Activated CD4-positive, CD25-positive, alpha-beta regulatory T cell treated with anti-CD3 and anti-CD28 coated beads, Interleukin-2, amount 50 U/mL, for 24 hours (primary cell): Measurements from ENCODE around the gene ITGAD.

Experiments used
- ATAC-seq, 2 donors: fragments of 150-1000 bp; cut with Tn5 transposase; one replicate each; pipeline ENCODE4 v1.10.0; 2021; ENCODE audit warnings: mild to moderate bottlenecking in 1 of 2, moderate library complexity in 1 of 2

The ITGAD gene

DNA sequence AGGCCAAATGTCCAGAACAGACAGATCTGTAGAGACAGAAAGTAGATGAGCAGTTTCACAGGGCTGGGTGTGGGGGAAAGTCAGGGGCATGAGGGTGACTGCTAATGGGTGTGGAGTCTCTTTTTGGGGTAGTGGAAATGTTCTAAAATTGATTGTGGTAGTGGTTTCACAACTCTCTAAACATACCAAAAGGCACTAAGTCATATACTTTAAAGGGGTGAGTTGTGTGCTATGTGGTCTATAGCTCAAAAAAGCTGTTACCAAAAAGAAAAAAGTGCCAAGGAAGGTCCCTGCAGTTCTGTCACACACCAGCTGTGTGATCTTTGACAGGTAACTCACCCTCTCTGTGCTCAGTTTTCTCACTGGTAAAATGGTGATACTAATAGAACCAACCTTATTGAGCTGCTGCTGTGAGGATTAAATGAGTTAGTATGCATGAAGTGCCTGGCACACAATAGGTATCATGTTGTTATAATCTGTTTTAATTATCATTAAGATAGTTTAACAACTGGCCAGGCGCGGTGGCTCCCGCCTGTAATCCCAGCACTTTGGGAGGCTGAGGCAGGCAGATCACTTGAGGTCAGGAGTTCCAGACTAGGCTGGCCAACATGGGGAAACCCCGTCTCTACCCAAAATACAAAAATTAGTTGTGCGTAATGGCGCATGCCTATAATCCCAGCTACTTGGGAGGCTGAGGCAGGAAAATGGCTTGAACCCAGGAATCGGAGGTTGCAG lies 27.8 kb upstream of the ITGAD start:
- ATAC-seq = peak in 1 of 2 donors; percentile 27

DNA sequence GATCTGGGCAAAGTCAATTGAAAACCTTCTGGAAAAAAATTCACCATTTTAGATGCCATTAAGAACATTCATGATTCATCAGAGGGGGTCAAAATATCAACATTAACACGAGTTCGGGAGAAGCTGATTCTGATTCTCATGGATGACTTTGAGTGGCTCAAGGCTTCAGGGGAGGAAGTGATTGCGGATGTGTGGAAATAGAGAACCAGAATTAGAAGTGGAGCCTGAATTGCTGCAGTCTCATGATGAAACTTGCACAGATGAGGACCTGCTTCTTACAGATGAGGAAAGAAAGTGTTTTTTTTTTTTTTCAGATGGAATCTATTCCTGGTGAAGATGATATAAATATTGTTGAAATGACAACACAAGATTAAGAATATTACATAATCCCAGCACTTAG lies 25.3 kb upstream of the ITGAD start:
- ATAC-seq = no peak

DNA sequence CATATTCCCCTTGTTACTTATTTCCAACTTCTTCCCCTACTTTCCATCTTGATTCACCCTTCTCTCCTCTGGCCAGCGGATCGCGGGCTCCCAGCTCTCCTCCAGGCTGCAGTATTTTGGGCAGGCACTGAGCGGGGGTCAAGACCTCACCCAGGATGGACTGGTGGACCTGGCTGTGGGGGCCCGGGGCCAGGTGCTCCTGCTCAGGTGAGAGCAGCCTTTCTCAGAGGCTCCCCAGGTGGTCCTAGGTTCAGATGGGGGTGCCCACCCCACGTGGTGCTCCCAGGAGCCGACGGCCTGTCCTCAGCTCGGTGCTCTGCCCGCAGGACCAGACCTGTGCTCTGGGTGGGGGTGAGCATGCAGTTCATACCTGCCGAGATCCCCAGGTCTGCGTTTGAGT lies 22.1 kb upstream of the ITGAD start:
- ATAC-seq = no peak

- ATAC-seq = no peak
Measured at GRCh38 chr16:31371619-31372484, 21.3 kb upstream of the ITGAD start.

DNA sequence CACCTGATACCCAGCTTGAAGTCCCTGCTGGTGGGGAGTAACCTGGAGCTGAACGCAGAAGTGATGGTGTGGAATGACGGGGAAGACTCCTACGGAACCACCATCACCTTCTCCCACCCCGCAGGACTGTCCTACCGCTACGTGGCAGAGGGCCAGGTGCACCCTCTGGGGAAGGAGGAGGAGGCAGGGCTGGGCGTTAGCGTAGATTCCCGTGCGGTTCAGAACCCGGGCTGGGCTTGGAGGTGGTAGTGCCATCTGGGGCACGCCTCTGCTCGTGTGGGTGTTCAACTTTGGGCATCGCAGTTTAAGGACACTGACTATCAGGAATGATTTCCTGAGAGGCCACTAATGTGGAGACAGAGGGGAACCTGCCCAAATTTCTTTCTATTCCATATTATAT lies 19.9 kb upstream of the ITGAD start:
- ATAC-seq = no peak

- no peak for ATAC-seq
Measured at GRCh38 chr16:31375231-31375630, 17.9 kb upstream of the ITGAD start.

GRCh38 chr16:31376705-31377104 lies 16.4 kb upstream of the ITGAD start:
- ATAC-seq = no peak

DNA sequence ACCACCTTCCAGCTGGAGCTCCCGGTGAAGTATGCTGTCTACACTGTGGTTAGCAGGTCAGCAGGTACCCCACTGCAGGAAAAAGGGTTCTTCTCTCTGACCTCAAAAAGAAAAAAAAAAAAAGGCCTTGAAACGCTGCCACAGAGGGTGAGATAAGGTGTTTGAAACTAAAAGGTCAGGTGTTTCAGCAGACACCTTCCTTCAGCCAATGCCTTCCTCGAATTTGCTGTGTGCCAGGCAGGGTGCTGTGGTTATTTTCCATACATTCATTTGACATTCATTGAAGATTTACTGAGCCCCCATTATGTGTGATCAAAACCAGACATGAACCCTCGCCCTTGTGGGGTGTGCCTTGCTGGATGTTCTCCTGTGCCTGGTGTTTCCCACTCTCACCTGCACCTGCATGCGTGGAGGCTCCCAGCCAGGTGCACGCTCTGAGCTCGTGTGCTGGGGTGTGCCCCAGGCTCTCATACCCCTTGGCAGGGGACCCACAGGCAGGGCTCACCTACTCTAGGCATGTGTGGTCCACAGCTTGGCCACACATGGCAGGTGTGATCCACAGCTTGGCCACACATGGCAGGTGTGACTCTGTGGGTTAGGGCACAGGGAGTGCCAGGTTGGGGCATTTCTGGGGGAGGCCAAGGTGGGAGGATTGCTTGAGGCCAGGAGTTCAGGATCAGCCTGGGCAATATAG lies 15.8 kb upstream of the ITGAD start:
- peak in 1 of 2 donors; percentile 25 for ATAC-seq

DNA sequence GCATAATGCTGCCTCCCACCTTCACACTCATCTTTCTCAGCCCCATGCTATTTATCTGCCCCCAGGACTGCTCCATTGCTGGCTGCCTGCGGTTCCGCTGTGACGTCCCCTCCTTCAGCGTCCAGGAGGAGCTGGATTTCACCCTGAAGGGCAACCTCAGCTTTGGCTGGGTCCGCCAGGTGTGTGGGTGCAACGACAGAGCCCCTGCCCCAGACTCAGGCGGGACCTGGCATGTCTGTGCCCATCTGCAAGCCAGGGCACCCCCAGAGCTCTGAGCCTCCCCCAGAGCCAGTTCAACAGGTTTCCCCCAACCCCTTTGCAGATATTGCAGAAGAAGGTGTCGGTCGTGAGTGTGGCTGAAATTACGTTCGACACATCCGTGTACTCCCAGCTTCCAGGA lies 12.9 kb upstream of the ITGAD start:
- ATAC-seq = no peak

GRCh38 chr16:31382485-31383161 lies 10.5 kb upstream of the ITGAD start:
- peak in 1 of 2 donors; percentile 31 for ATAC-seq

GRCh38 chr16:31385680-31386079 lies 7.5 kb upstream of the ITGAD start:
- no peak for ATAC-seq

DNA sequence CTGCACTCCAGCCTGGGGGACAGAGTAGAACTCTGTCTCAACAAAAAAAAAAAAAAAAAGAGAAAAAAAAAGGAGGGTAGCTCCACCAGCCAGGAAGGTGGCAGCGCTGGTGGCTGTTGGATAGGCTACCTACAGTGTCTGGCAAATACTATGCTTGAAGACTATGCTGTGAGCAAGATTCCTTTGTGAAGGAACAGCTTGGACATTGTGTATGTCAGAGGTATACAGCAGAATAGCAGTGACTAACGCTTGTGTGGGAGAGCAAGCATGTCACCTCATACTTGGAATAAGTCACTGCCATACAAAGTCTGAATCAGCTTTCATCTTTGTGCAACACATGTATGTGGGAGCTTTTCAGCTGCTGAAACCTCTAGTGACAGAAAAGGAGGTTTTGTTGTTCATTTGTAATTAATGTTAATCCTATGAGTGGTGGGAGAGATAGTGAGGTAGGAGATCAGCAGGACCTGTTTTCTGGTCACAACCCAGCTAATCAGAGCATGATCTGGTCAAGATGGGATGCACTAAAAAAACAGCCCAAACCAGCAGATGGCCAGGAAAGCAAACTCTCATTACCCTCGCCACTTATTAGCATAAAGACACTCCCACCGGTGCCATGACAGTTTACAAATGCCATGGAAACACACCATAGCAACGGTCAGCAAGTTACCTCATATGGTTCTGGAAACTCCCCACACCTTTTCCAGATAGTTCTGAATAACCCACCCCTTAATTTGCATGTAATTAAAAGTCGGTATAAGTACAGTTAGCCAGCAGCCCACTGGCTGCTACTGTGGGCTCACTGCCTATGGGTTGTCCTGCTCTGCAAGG lies 6.8 kb upstream of the ITGAD start:
- ATAC-seq = peak; percentile 94 to 96

GRCh38 chr16:31388535-31388934 lies 4.6 kb upstream of the ITGAD start:
- ATAC-seq = no peak

- no peak for ATAC-seq
Measured at GRCh38 chr16:31390504-31391041, 2.6 kb upstream of the ITGAD start.

DNA sequence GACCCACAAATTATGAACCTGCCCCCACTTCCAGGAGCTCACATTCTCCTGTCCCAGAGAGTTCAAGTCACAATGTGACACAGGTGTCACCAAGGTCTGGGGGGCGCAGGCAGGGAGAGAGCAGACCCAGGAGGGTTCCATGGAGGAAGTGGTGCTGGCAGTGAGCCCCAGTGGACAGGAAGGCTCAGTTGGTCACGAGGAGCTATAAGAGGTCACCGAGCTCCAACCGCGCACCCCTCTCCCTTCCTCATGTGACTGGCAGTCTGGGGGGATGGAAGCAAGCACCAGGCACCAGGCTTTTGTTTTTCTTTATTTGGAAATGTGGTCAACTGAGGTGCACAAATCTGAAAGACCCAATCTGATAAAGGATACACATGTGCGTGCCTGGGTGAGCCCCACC lies 2.5 kb downstream of the ITGAD start:
- ATAC-seq = no peak

DNA sequence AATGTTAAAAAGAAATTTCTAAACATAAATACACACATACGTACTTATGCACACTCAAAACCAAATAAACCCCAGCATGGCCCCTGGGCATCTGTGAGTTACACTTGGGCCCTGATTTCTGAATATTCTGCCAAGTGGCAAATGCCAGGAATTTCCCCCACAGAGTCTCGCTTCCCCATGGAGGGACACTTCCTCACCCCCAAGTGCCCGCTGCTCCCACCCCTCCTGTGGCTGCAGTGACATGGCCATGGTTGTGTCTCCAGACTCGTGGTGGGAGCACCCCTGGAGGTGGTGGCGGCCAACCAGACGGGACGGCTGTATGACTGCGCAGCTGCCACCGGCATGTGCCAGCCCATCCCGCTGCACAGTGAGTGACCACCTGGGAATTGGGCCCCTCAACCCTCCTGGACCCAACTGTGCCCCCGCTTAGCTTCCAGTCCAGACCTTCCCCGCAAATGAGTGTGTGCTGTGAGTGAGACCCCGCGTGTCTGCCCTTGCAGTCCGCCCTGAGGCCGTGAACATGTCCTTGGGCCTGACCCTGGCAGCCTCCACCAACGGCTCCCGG lies 4.0 kb downstream of the ITGAD start:
- no peak for ATAC-seq

- ATAC-seq = no peak
Measured at GRCh38 chr16:31397701-31398100, 4.6 kb downstream of the ITGAD start.

DNA sequence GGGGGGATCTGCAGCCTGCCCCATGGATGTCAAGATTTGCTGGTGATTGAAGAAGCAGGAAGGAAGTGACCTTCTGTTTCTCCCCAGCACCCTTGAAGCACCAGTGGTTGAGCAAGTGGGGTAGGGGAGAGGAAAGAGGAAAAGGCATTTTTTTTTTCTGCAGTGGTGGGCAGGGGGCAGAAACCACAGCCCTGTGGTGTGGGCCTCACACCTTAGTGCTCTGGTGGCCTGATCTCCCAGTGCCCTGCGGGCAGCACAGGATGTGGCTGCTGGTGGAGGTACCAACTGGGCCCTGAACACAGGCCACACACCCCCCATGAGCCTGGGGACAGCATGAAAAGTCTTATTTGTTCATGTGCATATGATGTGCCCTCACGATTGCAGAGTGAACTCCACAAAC lies 7.1 kb downstream of the ITGAD start:
- ATAC-seq = peak in 1 of 2 donors; percentile 30

GRCh38 chr16:31401436-31401835 lies 8.3 kb downstream of the ITGAD start:
- ATAC-seq = no peak

DNA sequence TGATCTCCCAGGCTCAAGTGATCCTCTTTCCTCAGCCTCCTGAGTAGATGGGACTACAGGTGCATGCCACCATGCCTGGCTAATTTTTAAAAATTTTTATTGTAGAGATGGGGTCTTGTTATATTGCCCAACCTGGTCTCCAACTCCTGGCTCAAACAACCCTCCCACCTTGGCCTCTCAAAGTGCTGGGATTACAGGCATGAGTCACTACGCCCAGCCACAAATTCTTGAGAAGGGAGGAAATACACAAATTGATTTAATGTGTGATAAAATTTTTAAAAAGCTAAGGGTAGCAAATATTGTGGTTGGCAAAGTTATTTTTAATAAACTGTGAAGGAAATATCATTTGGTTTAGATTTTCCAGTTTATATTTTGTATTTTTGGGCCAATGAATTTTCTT lies 9.6 kb downstream of the ITGAD start:
- no peak for ATAC-seq

GRCh38 chr16:31403590-31404352 lies 10.6 kb downstream of the ITGAD start:
- no peak for ATAC-seq
